Right ventricle myocardium superior (tissue), 1 donor: ENCODE data around the gene STAMBPL1. TPM values are rescaled to one million over a fixed set of nuclear protein-coding genes. Genes with fewer than 3 reads are reported as not detected.
A peak's percentile ranks its signal among the peaks of the same experiment; 100 is the strongest.
"Not testable (repeated sequence)": the region's sequence is repeated elsewhere in the genome, so short reads cannot be mapped to it uniquely, and the experiment has no call there.

Experiments
- ATAC-seq: fragments of 200-7000 bp; cut with Tn5 transposase; one replicate; pipeline ENCODE4 v1.9.1; 2020; ENCODE audit warnings: mild to moderate bottlenecking; ENCODE audit not compliant: poor library complexity
- DNase-seq: peaks from one replicate; pipeline ENCODE4 v3.0.0-alpha.2; 2020
- intact Hi-C: fragments of 100-400 bp; cut with DNase I; formaldehyde crosslinking; loops from one replicate; pipeline ENCODE4 v1.11.2; 2022
- total RNA-seq: library from RNA; stranded (reverse); fragmentation: NEBNext Ultra II Directional; extraction: Animal tissue kit (Norgen Biotek cat#: 25700); gene quantifications from one replicate; pipeline ENCODE4 v1.2.1, GENCODE V29; 2021
- donor health status: DM: no; HTN: yes; CAD: no; lungs with severe emphysema.

The STAMBPL1 gene
- total RNA-seq, 1 donor from 2014 or later = 2.0 TPM

- no peak for ATAC-seq
- DNase-seq = no peak
- intact Hi-C loops = no loop called here
Measured at GRCh38 chr10:88911851-88912250, 31.8 kb downstream of the STAMBPL1 start.

GRCh38 chr10:88913127-88913526 lies 33.1 kb downstream of the STAMBPL1 start:
- ATAC-seq = peak; percentile 65
- no peak for DNase-seq
- intact Hi-C loops = no loop called here

GRCh38 chr10:88913788-88914187 lies 33.7 kb downstream of the STAMBPL1 start:
- DNase-seq = no peak
- ATAC-seq = no peak
- intact Hi-C loops = no loop called here

- intact Hi-C loops = no loop called here
- ATAC-seq = no peak
Measured at GRCh38 chr10:88915781-88916180, 35.7 kb downstream of the STAMBPL1 start.

GRCh38 chr10:88916231-88916630 lies 36.2 kb downstream of the STAMBPL1 start:
- DNase-seq = no peak
- no peak for ATAC-seq
- intact Hi-C loops = no loop called here

More at GRCh38 chr10:88915781-88916180, 35.7 kb downstream of the STAMBPL1 start:
- DNase-seq = no peak

- DNase-seq (no peak), ATAC-seq (no peak)
- intact Hi-C loops = no loop called here
Measured at GRCh38 chr10:88916986-88917385, 36.9 kb downstream of the STAMBPL1 start.

GRCh38 chr10:88918191-88918905 lies 38.3 kb downstream of the STAMBPL1 start:
- ATAC-seq (no peak), DNase-seq (no peak)
- intact Hi-C loops = no loop called here

GRCh38 chr10:88919041-88919440 lies 39.0 kb downstream of the STAMBPL1 start:
- intact Hi-C loops = no loop called here

GRCh38 chr10:88920198-88920597 lies 40.2 kb downstream of the STAMBPL1 start:
- intact Hi-C loops = no loop called here
- no peak for DNase-seq
- ATAC-seq = no peak

More at GRCh38 chr10:88919041-88919440, 39.0 kb downstream of the STAMBPL1 start:
- ATAC-seq (no peak), DNase-seq (no peak)

GRCh38 chr10:88920986-88921593 lies 41.0 kb downstream of the STAMBPL1 start:
- ATAC-seq = no peak

GRCh38 chr10:88922041-88922440 lies 42.0 kb downstream of the STAMBPL1 start:
- ATAC-seq (no peak), DNase-seq (no peak)
- intact Hi-C loops = no loop called here

More at GRCh38 chr10:88920986-88921593, 41.0 kb downstream of the STAMBPL1 start:
- intact Hi-C loops = no loop called here
- DNase-seq = no peak

GRCh38 chr10:88923520-88923919 lies 43.5 kb downstream of the STAMBPL1 start:
- ATAC-seq = no peak
- DNase-seq = no peak
- intact Hi-C loops = no loop called here

- intact Hi-C loops = no loop called here
- ATAC-seq = peak; percentile 82
- no peak for DNase-seq
Measured at GRCh38 chr10:88926566-88927415, 46.7 kb downstream of the STAMBPL1 start.

- ATAC-seq = no peak
- no peak for DNase-seq
- intact Hi-C loops = no loop called here
Measured at GRCh38 chr10:88927416-88927690, 47.3 kb downstream of the STAMBPL1 start.

- ATAC-seq (no peak), DNase-seq (no peak)
- intact Hi-C loops = no loop called here
Measured at GRCh38 chr10:88928254-88928653, 48.2 kb downstream of the STAMBPL1 start.

GRCh38 chr10:88931548-88931947 lies 51.5 kb downstream of the STAMBPL1 start:
- peak; percentile 42 for ATAC-seq
- no peak for DNase-seq
- intact Hi-C loops = no loop called here

- not testable (repeated sequence) for DNase-seq, ATAC-seq
- intact Hi-C loops = loop anchor here (2.0 kb wide), 1 partner anchor 97 kb away; no protein-coding TSS in a partner anchor
Measured at GRCh38 chr10:88932029-88932428, 52.0 kb downstream of the STAMBPL1 start.

GRCh38 chr10:88932539-88933256 lies 52.7 kb downstream of the STAMBPL1 start:
- no peak for DNase-seq

GRCh38 chr10:88933564-88933963 lies 53.5 kb downstream of the STAMBPL1 start:
- intact Hi-C loops = loop anchor here (2.0 kb wide), 1 partner anchor 99 kb away; no protein-coding TSS in a partner anchor
- ATAC-seq (no peak), DNase-seq (no peak)

More at GRCh38 chr10:88932539-88933256, 52.7 kb downstream of the STAMBPL1 start:
- ATAC-seq = peak; percentile 78
- intact Hi-C loops = loop anchor here (2.0 kb wide), 1 partner anchor 98 kb away; no protein-coding TSS in a partner anchor
